NCI-H1694 treated with DMSO at 0.1 percent for 48 hours (cell line): ENCODE results near the gene GSTA1.
"Not testable (repeated sequence)": the region's sequence is repeated elsewhere in the genome, so short reads cannot be mapped to it uniquely, and the experiment has no call there.

Source experiments
- DNase-seq: peaks from one replicate; lab custom pipeline; 2025; lab: John Stamatoyannopoulos, UW

The GSTA1 gene

GRCh38 chr6:52808660-52809059, 5.0 kb upstream of the GSTA1 start:
- DNase-seq, result no peak

- no peak for DNase-seq
Measured at GRCh38 chr6:52802806-52803205, 810 bp downstream of the GSTA1 start.

DNA sequence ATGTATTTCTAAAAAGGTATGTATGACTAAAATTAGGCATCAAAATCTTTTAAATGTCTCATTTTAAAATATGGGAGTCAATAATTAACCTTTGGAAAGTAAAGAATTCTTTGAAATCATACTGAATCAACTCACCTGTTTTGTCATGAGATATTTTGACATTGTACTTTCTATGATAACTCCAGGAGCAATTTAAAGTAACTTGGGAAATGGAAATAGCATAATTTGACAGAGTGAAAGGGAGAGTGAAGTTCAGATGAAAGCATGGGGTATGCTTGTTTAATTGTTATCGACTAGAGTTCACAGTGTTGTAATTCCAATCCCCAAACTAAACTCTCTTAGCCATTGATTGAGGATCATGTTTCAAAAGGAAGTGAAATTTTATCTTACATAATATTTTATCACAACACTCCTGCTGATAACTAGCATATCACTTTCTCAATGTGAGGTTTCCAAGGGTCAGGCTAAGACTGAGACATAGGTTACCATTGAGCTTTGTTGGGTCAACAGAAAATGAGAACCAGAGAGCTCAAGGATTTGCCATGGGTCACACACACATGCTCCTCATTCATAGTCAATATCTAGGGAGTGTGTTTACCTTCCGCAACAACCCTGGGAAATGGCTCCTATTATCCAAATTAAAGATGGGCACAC, 2.3 kb downstream of the GSTA1 start:
- DNase-seq, result no peak

DNA sequence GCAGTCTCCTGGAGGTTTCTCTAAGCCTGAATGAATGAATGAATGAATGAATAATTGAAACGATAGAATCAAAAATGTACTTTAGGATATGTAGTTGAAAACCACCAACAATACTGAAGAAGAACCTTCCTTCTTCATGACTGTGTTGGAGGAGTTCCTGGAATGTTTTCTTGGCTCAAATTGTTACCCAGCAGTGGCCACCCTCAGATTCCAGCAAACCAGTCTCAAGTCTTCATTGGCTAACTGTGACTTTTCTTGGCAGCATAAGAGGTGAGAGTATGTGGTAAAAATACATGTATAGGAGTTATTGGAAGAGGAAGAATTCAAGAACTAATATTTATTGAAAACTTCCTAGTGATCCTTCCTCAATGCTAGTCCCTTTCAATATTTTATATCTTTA, 4.3 kb downstream of the GSTA1 start:
- DNase-seq, result not testable (repeated sequence)

- not testable (repeated sequence) for DNase-seq
Measured at GRCh38 chr6:52794366-52794765, 9.2 kb downstream of the GSTA1 start.

GRCh38 chr6:52790861-52791260, 12.8 kb downstream of the GSTA1 start:
- no peak for DNase-seq

- not testable (repeated sequence) for DNase-seq
Measured at GRCh38 chr6:52789658-52790057, 14.0 kb downstream of the GSTA1 start.

DNA sequence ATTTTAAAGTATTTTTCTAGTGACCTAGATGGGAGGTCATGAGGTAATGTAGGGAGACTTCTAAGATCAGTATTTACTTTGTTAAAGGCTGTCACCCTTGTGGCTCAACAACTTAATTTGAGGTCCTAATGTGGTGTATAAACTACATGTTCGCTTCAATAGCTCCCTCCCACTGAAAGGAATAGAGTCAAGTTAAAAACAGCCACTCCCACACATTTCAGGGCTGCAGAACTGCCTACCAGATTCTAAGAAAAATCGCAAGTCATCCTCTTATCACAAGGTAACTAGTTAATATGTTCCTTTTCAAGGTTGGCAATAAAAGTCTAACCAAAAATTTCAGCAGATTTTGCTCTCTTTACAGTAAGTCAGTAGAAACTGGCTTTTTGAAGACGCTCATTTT, 15.1 kb downstream of the GSTA1 start:
- no peak for DNase-seq

DNA sequence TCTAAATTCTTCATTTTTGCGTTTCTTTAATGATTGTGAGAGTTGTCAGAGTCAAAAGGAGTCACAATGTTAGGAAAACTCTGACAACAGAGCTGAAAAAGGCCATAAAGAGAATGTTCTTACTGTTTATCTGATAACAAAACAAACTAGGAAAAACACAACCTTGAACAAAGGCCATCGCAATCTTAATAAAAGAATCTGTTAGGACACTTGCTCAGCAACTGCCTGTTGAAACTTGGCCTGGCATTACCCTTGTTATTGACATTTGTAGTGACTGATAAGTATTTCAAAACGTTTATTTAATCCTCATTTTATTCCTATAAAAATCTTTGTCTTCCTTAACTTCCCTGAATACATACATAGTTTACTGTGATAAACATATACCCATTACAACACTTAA, 15.7 kb downstream of the GSTA1 start:
- DNase-seq, result no peak

DNA sequence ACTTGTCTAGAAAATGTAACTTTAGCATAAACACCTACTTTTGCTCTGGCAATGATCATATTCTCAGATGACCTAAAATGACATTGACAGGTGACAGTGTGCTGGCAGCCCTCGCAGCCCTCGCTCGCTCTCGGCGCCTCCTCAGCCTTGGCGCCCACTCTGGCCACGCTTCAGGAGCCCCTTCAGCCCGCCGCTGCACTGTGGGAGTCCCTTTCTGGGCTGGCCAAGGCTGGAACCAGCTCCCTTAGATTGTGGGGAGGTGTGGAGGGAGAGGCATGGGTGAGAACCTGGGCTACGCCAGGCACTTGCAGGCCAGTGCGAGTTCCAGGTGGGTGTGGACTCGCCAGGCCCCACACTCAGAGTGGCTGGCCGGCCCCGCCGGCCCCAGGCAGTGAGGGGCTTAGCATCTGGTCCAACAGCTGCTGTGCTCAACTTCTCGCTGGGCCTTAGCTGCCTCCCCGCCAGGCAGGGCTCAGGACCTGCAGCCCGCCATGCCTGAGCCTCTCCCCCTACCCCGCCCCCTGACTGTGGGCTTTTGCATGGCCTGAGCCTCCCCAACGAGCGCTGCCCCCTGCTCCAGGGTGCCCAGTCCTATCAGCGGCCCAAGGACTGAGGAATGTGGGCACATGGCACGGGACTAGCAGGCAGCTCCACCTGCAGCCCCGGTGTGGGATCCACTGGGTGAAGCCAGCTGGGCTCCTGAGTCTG, 17.2 kb downstream of the GSTA1 start:
- DNase-seq, result no peak

DNA sequence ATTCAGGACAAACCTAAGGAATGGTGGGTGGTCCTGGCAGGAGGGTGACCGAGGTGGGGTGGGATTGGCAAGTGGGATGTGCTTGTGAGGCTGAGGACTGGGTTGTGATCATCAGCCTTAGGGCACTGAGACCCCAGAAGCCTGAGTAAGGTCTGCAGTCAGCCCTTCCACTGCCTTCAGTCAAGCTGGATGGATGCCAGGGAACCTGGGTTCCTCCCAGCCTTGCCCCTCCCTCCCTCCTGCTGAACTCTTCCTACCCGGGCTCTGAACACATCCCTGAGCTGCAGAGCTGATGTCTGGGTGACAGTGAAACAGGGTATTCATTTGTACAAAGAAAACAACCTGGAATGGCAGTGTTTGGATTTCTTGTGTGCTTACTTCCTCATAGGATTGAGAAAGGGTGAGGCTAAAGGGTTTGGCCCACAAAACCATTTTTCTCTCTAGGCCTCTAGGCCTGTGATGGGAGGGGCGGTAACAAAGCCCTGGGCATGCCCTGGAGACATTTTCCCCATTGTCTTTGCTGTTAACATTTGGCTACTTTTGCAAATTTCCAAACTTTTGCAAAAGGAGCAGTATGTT, 20.8 kb downstream of the GSTA1 start:
- DNase-seq, result not testable (repeated sequence)

DNA sequence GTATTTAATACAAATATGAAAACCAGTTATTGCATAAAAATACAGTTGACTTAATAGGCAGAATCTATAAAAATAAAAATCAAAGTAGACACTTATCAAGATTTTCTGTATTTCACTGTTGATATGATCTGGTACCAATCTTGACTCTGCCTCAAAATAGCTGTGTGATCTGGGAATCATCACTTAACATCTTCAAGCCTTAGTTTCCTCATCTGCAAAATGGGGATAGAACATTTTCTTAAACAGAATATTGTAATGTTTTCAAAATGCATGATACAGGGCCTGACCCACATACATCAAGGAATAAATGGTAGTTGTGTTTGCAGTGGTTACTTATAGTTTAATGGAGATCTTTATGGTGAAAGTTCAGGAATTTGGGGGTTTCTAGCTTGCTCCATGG, 21.4 kb downstream of the GSTA1 start:
- not testable (repeated sequence) for DNase-seq

- no peak for DNase-seq
Measured at GRCh38 chr6:52779237-52779636, 24.4 kb downstream of the GSTA1 start.

- not testable (repeated sequence) for DNase-seq
Measured at GRCh38 chr6:52776711-52777351, 26.8 kb downstream of the GSTA1 start.

- DNase-seq, result not testable (repeated sequence)
Measured at GRCh38 chr6:52769399-52769798, 34.2 kb downstream of the GSTA1 start.

DNA sequence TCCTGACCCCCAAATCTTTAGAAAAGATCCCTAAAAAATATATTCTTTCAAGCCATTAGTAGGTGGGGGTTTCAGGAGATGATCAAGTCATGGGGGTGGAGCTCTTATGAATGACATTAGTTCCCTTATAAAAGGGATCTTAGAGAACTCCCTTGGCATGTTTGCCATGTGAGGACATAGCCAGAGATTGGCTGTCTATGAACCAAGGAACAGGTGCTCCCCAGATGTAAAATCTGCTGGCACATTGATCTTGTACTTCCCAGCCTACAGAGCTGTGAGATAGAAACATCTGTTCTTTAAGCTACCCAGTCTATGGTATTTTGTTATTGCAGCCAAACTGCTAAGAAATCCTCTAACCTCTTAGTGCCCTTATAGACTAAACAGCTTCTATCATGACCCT, 36.0 kb downstream of the GSTA1 start:
- not testable (repeated sequence) for DNase-seq

DNA sequence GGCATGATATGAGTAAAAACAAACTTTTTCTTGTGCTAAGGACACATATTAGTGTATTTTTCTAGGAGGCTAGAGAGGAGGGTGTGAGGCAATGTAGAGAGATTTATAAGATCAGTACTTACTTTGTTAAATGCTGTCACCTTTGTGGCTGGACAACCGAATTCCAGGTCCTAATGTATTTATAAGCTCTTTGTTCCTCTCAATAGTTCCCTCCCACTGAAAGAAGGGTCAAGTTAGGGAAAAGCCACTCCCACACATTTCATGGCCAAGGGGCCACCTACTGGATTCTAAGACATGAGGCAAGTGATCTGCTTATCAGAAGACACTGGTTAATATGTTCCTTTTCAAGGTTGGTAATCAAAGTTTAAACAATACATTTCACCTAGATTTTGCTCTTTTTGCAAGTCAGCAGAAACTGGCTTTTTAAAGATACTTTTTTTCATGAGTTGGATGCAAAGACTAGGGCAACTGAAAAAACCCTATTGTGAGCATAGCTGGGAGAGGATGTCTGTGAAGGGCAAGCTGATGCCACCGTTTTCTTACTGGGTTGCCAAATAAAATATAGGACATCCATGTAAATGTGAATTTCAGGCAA, 40.2 kb downstream of the GSTA1 start, which contains the start of gene GSTA2:
Gene GSTA2 (minus strand): TSS at position 154 of the 595 bp plus-strand sequence. CDS start 5,528 bp downstream, outside the sequence.
- DNase-seq, result not testable (repeated sequence)

DNA sequence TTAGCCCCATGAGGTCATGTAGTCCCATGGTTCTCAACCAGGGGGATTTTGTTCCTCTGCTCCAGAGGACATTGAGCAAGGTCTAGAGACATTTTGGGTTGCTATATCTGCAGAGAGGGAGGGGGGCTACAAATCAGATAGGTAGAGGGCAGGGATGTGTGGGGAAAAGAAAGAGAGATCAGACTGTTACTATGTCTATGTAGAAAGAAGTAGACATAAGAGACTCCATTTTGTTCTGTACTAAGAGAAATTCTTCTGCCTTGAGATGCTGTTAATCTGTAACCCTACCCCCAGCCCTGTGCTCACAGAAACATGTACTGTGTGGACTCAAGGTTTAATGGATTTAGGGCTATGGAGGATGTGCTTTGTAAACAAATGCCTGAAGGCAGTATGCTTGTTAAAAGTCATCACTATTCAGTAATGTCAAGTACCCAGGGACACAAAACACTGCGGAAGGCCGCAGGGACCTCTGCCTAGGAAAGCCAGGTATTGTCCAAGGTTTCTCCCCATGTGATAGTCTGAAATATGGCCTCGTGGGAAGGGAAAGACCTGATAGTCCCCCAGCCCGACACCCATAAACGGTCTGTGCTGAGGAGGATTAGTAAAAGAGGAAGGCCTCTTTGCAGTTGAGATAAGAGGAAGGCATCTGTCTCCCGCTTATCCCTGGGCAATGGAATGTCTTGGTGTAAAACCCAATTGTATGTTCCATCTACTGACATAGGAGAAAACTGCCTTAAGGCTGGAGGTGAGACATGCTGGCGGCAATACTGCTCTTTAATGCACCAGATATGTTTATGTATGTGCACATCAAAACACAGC, 41.7 kb downstream of the GSTA1 start:
- DNase-seq, result not testable (repeated sequence)

GRCh38 chr6:52760105-52760765, 43.4 kb downstream of the GSTA1 start:
- DNase-seq, result no peak

DNA sequence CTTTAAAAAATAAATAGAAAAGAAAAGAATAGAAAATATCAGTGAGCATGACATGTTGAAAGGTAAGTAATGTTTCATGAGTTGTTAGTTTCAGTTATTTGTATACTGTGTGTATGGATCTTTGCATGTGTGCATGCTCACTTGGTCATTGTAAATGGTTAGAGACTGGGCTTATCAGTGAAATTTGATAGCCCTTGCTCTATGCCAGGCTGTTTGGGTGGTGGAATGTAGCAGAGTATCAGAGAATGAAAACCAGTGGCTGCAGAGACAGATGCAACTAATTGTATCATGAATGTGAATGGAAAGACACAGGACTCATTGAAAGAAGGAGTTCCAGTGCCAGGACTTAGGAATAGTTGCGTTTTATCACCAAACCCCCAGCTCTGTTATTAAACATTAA, 44.5 kb downstream of the GSTA1 start:
- DNase-seq, result no peak
